Effector CD4-positive, alpha-beta T cell (primary cell): ENCODE measurements around the gene GZF1.
A peak's percentile ranks its signal among the peaks of the same experiment; 100 is the strongest.

Source experiments
- DNase-seq: peaks from one replicate; pipeline ENCODE4 v3.0.0-alpha.2; 2020
- total RNA-seq: gene quantifications from one replicate; lab custom pipeline; 2026; lab: John Stamatoyannopoulos, UW

Gene GZF1
- 50.8 reads per million, percentile 68 among the genes with 10 or more reads in this experiment for total RNA-seq

- peak; percentile 96 for DNase-seq
Observed at GRCh38 chr20:23361476-23362391, at the start of gene GZF1. Gene GZF1, plus strand, starts transcription at chr20:23362182. Its CDS starts 2,202 bp downstream, at chr20:23364384.

- no peak for DNase-seq
Observed at GRCh38 chr20:23313271-23313670, 48.7 kb upstream of the GZF1 start.

GRCh38 chr20:23314699-23315098 lies 47.3 kb upstream of the GZF1 start:
- no peak for DNase-seq

- no peak for DNase-seq
Observed at GRCh38 chr20:23315099-23315498, 46.9 kb upstream of the GZF1 start.

GRCh38 chr20:23316626-23317025 lies 45.4 kb upstream of the GZF1 start:
- no peak for DNase-seq

- no peak for DNase-seq
Observed at GRCh38 chr20:23317081-23317480, 44.9 kb upstream of the GZF1 start.

- DNase-seq: no peak
Observed at GRCh38 chr20:23318347-23318746, 43.6 kb upstream of the GZF1 start.

GRCh38 chr20:23320317-23320716 lies 41.7 kb upstream of the GZF1 start:
- DNase-seq: no peak

- no peak for DNase-seq
Observed at GRCh38 chr20:23325107-23325506, 36.9 kb upstream of the GZF1 start.

- no peak for DNase-seq
Observed at GRCh38 chr20:23326774-23327173, 35.2 kb upstream of the GZF1 start.

- DNase-seq: no peak
Observed at GRCh38 chr20:23327617-23328333, 34.2 kb upstream of the GZF1 start.

GRCh38 chr20:23331450-23332350 lies 30.3 kb upstream of the GZF1 start:
- no peak for DNase-seq

- DNase-seq: no peak
Observed at GRCh38 chr20:23332467-23332866, 29.5 kb upstream of the GZF1 start.

- no peak for DNase-seq
Observed at GRCh38 chr20:23334111-23334510, 27.9 kb upstream of the GZF1 start.

GRCh38 chr20:23335521-23335920 lies 26.5 kb upstream of the GZF1 start:
- DNase-seq: no peak

GRCh38 chr20:23336476-23336875 lies 25.5 kb upstream of the GZF1 start:
- no peak for DNase-seq

- DNase-seq: no peak
Observed at GRCh38 chr20:23337312-23337711, 24.7 kb upstream of the GZF1 start.

GRCh38 chr20:23339986-23340385 lies 22.0 kb upstream of the GZF1 start:
- no peak for DNase-seq

- no peak for DNase-seq
Observed at GRCh38 chr20:23340524-23340923, 21.5 kb upstream of the GZF1 start.

- no peak for DNase-seq
Observed at GRCh38 chr20:23341073-23341472, 20.9 kb upstream of the GZF1 start.

- DNase-seq: no peak
Observed at GRCh38 chr20:23343590-23343989, 18.4 kb upstream of the GZF1 start.

- no peak for DNase-seq
Observed at GRCh38 chr20:23344336-23344735, 17.6 kb upstream of the GZF1 start.

- no peak for DNase-seq
Observed at GRCh38 chr20:23346002-23346401, 16.0 kb upstream of the GZF1 start.
